Measurements from ENCODE around the gene SHB.

The SHB gene

GRCh38 chr9:37988602-37989001 lies 80.4 kb downstream of the SHB start:
- Histone ChIP-seq H3K27ac (ENCODE audit: low read depth, low read length) (no peak overlapping the region), H3K9ac (ENCODE audit: low read depth in 1 of 2, low read length in 2 of 2) (no peak overlapping the region), H3K27me3 (ENCODE audit: control insufficient read depth in 1 of 2, insufficient read depth in 2 of 2, low read length in 2 of 2) (no peaks in the 10 kb centered on the region)

GRCh38 chr9:37988041-37988440 lies 81.0 kb downstream of the SHB start:
- no peaks in the 10 kb centered on the region for H3K36me3 ChIP-seq (ENCODE audit: control insufficient read depth in 1 of 2, insufficient read depth in 2 of 2, low read length in 2 of 2)
- no peak overlapping the region for H3K27ac ChIP-seq (ENCODE audit: low read depth, low read length)
- no peaks in the 10 kb centered on the region for H3K27me3 ChIP-seq (ENCODE audit: control insufficient read depth in 1 of 2, insufficient read depth in 2 of 2, low read length in 2 of 2)
- no peak overlapping the region for H3K9ac ChIP-seq (ENCODE audit: low read depth in 1 of 2, low read length in 2 of 2)
- no peak overlapping the region for H3K4me3 ChIP-seq (ENCODE audit: low read depth in 1 of 2, low read length in 2 of 2)
- H3K9me3 ChIP-seq (ENCODE audit: control insufficient read depth in 1 of 2, low read length in 2 of 2) = no peaks in the 10 kb centered on the region
- peaks cover 27 to 30% of the 10 kb centered on the region in 2 donors for H3K4me1 ChIP-seq (ENCODE audit: control insufficient read depth in 1 of 2, insufficient read depth in 2 of 2, low read length in 2 of 2)

More at GRCh38 chr9:37988602-37989001, 80.4 kb downstream of the SHB start:
- no peak overlapping the region for H3K4me3 ChIP-seq (ENCODE audit: low read depth in 1 of 2, low read length in 2 of 2)
- H3K36me3 ChIP-seq (ENCODE audit: control insufficient read depth in 1 of 2, insufficient read depth in 2 of 2, low read length in 2 of 2) = no peaks in the 10 kb centered on the region
- peaks cover 27 to 30% of the 10 kb centered on the region in 2 donors for H3K4me1 ChIP-seq (ENCODE audit: control insufficient read depth in 1 of 2, insufficient read depth in 2 of 2, low read length in 2 of 2)
- no peaks in the 10 kb centered on the region for H3K9me3 ChIP-seq (ENCODE audit: control insufficient read depth in 1 of 2, low read length in 2 of 2)

GRCh38 chr9:37987467-37987981 lies 81.5 kb downstream of the SHB start:
- no peaks in the 10 kb centered on the region for H3K9me3 ChIP-seq (ENCODE audit: control insufficient read depth in 1 of 2, low read length in 2 of 2)
- H3K4me1 ChIP-seq (ENCODE audit: control insufficient read depth in 1 of 2, insufficient read depth in 2 of 2, low read length in 2 of 2) = peaks cover 27 to 30% of the 10 kb centered on the region in 2 donors
- H3K27ac ChIP-seq (ENCODE audit: low read depth, low read length) = no peak overlapping the region
- H3K36me3 ChIP-seq (ENCODE audit: control insufficient read depth in 1 of 2, insufficient read depth in 2 of 2, low read length in 2 of 2) = no peaks in the 10 kb centered on the region
- no peak overlapping the region for H3K4me3 ChIP-seq (ENCODE audit: low read depth in 1 of 2, low read length in 2 of 2)
- no peaks in the 10 kb centered on the region for H3K27me3 ChIP-seq (ENCODE audit: control insufficient read depth in 1 of 2, insufficient read depth in 2 of 2, low read length in 2 of 2)
- no peak overlapping the region for H3K9ac ChIP-seq (ENCODE audit: low read depth in 1 of 2, low read length in 2 of 2)

- Histone ChIP-seq H3K4me1 (ENCODE audit: control insufficient read depth in 1 of 2, insufficient read depth in 2 of 2, low read length in 2 of 2) (peaks cover 27 to 30% of the 10 kb centered on the region in 2 donors), H3K27ac (ENCODE audit: low read depth, low read length) (no peak overlapping the region), H3K27me3 (ENCODE audit: control insufficient read depth in 1 of 2, insufficient read depth in 2 of 2, low read length in 2 of 2) (no peaks in the 10 kb centered on the region), H3K4me3 (ENCODE audit: low read depth in 1 of 2, low read length in 2 of 2) (no peak overlapping the region), H3K9ac (ENCODE audit: low read depth in 1 of 2, low read length in 2 of 2) (no peak overlapping the region), H3K9me3 (ENCODE audit: control insufficient read depth in 1 of 2, low read length in 2 of 2) (no peaks in the 10 kb centered on the region), H3K36me3 (ENCODE audit: control insufficient read depth in 1 of 2, insufficient read depth in 2 of 2, low read length in 2 of 2) (no peaks in the 10 kb centered on the region)
These were observed 82.2 kb downstream of the SHB start for GRCh38 chr9:37986771-37987258.

- H3K27ac ChIP-seq (ENCODE audit: low read depth, low read length) = no peak overlapping the region
- H3K4me3 ChIP-seq (ENCODE audit: low read depth in 1 of 2, low read length in 2 of 2) = no peak overlapping the region
These were observed 83.0 kb downstream of the SHB start for GRCh38 chr9:37986001-37986400.

GRCh38 chr9:37984672-37985611 lies 84.1 kb downstream of the SHB start:
- Histone ChIP-seq H3K9me3 (ENCODE audit: control insufficient read depth in 1 of 2, low read length in 2 of 2) (no peaks in the 10 kb centered on the region), H3K36me3 (ENCODE audit: control insufficient read depth in 1 of 2, insufficient read depth in 2 of 2, low read length in 2 of 2) (no peaks in the 10 kb centered on the region), H3K4me1 (ENCODE audit: control insufficient read depth in 1 of 2, insufficient read depth in 2 of 2, low read length in 2 of 2) (peaks cover 27 to 30% of the 10 kb centered on the region in 2 donors), H3K27me3 (ENCODE audit: control insufficient read depth in 1 of 2, insufficient read depth in 2 of 2, low read length in 2 of 2) (no peaks in the 10 kb centered on the region), H3K27ac (ENCODE audit: low read depth, low read length) (no peak overlapping the region), H3K9ac (ENCODE audit: low read depth in 1 of 2, low read length in 2 of 2) (no peak overlapping the region), H3K4me3 (ENCODE audit: low read depth in 1 of 2, low read length in 2 of 2) (no peak overlapping the region)

More at GRCh38 chr9:37986001-37986400, 83.0 kb downstream of the SHB start:
- Histone ChIP-seq H3K27me3 (ENCODE audit: control insufficient read depth in 1 of 2, insufficient read depth in 2 of 2, low read length in 2 of 2) (no peaks in the 10 kb centered on the region), H3K36me3 (ENCODE audit: control insufficient read depth in 1 of 2, insufficient read depth in 2 of 2, low read length in 2 of 2) (no peaks in the 10 kb centered on the region), H3K4me1 (ENCODE audit: control insufficient read depth in 1 of 2, insufficient read depth in 2 of 2, low read length in 2 of 2) (peaks cover 27 to 30% of the 10 kb centered on the region in 2 donors), H3K9ac (ENCODE audit: low read depth in 1 of 2, low read length in 2 of 2) (no peak overlapping the region), H3K9me3 (ENCODE audit: control insufficient read depth in 1 of 2, low read length in 2 of 2) (no peaks in the 10 kb centered on the region)

- peaks cover 27% of the 10 kb centered on the region in 2 donors for H3K4me1 ChIP-seq (ENCODE audit: control insufficient read depth in 1 of 2, insufficient read depth in 2 of 2, low read length in 2 of 2)
- no peak overlapping the region for H3K4me3 ChIP-seq (ENCODE audit: low read depth in 1 of 2, low read length in 2 of 2)
- H3K9me3 ChIP-seq (ENCODE audit: control insufficient read depth in 1 of 2, low read length in 2 of 2) = no peaks in the 10 kb centered on the region
- no peaks in the 10 kb centered on the region for H3K27me3 ChIP-seq (ENCODE audit: control insufficient read depth in 1 of 2, insufficient read depth in 2 of 2, low read length in 2 of 2)
- no peak overlapping the region for H3K9ac ChIP-seq (ENCODE audit: low read depth in 1 of 2, low read length in 2 of 2)
- no peak overlapping the region for H3K27ac ChIP-seq (ENCODE audit: low read depth, low read length)
- no peaks in the 10 kb centered on the region for H3K36me3 ChIP-seq (ENCODE audit: control insufficient read depth in 1 of 2, insufficient read depth in 2 of 2, low read length in 2 of 2)
These were observed 84.8 kb downstream of the SHB start for GRCh38 chr9:37984278-37984671.

GRCh38 chr9:37983381-37984067 lies 85.5 kb downstream of the SHB start:
- no peaks in the 10 kb centered on the region for H3K9me3 ChIP-seq (ENCODE audit: control insufficient read depth in 1 of 2, low read length in 2 of 2)
- no peak overlapping the region for H3K27ac ChIP-seq (ENCODE audit: low read depth, low read length)

GRCh38 chr9:37979844-37980243 lies 89.2 kb downstream of the SHB start:
- Histone ChIP-seq H3K9me3 (ENCODE audit: control insufficient read depth in 1 of 2, low read length in 2 of 2) (no peaks in the 10 kb centered on the region), H3K9ac (ENCODE audit: low read depth in 1 of 2, low read length in 2 of 2) (no peak overlapping the region), H3K36me3 (ENCODE audit: control insufficient read depth in 1 of 2, insufficient read depth in 2 of 2, low read length in 2 of 2) (peaks cover 0 to 2% of the 10 kb centered on the region in 2 donors)

More at GRCh38 chr9:37983381-37984067, 85.5 kb downstream of the SHB start:
- peaks cover 19 to 27% of the 10 kb centered on the region in 2 donors for H3K4me1 ChIP-seq (ENCODE audit: control insufficient read depth in 1 of 2, insufficient read depth in 2 of 2, low read length in 2 of 2)
- no peaks in the 10 kb centered on the region for H3K36me3 ChIP-seq (ENCODE audit: control insufficient read depth in 1 of 2, insufficient read depth in 2 of 2, low read length in 2 of 2)
- no peak overlapping the region for H3K4me3 ChIP-seq (ENCODE audit: low read depth in 1 of 2, low read length in 2 of 2)
- no peak overlapping the region for H3K9ac ChIP-seq (ENCODE audit: low read depth in 1 of 2, low read length in 2 of 2)
- H3K27me3 ChIP-seq (ENCODE audit: control insufficient read depth in 1 of 2, insufficient read depth in 2 of 2, low read length in 2 of 2) = no peaks in the 10 kb centered on the region

GRCh38 chr9:37978983-37979382 lies 90.0 kb downstream of the SHB start:
- Histone ChIP-seq H3K36me3 (ENCODE audit: control insufficient read depth in 1 of 2, insufficient read depth in 2 of 2, low read length in 2 of 2) (peaks cover 0 to 2% of the 10 kb centered on the region in 2 donors), H3K27ac (ENCODE audit: low read depth, low read length) (no peak overlapping the region), H3K9ac (ENCODE audit: low read depth in 1 of 2, low read length in 2 of 2) (no peak overlapping the region), H3K27me3 (ENCODE audit: control insufficient read depth in 1 of 2, insufficient read depth in 2 of 2, low read length in 2 of 2) (no peaks in the 10 kb centered on the region), H3K4me3 (ENCODE audit: low read depth in 1 of 2, low read length in 2 of 2) (no peak overlapping the region), H3K9me3 (ENCODE audit: control insufficient read depth in 1 of 2, low read length in 2 of 2) (no peaks in the 10 kb centered on the region), H3K4me1 (ENCODE audit: control insufficient read depth in 1 of 2, insufficient read depth in 2 of 2, low read length in 2 of 2) (no peaks in the 10 kb centered on the region)

More at GRCh38 chr9:37979844-37980243, 89.2 kb downstream of the SHB start:
- H3K4me1 ChIP-seq (ENCODE audit: control insufficient read depth in 1 of 2, insufficient read depth in 2 of 2, low read length in 2 of 2) = peaks cover 2 to 3% of the 10 kb centered on the region in 2 donors
- H3K27ac ChIP-seq (ENCODE audit: low read depth, low read length) = no peak overlapping the region
- H3K4me3 ChIP-seq (ENCODE audit: low read depth in 1 of 2, low read length in 2 of 2) = no peak overlapping the region
- H3K27me3 ChIP-seq (ENCODE audit: control insufficient read depth in 1 of 2, insufficient read depth in 2 of 2, low read length in 2 of 2) = no peaks in the 10 kb centered on the region
